GM19025 (cell line): ENCODE measurements around the gene TPGS2.
"Not testable (repeated sequence)": the region's sequence is repeated elsewhere in the genome, so short reads cannot be mapped to it uniquely, and the experiment has no call there.

Experiments used
- ATAC-seq: cut with Tn5 transposase; IDR thresholded peaks from one replicate; pipeline ENCODE4 v1.9.1; 2021; ENCODE audit warnings: mild to moderate bottlenecking, low read depth, moderate library complexity; ENCODE audit not compliant: unreplicated experiment

Gene TPGS2

GRCh38 chr18:36780748-36781147 lies 48.1 kb downstream of the TPGS2 start:
- no peak for ATAC-seq

- ATAC-seq: no peak
Observed at GRCh38 chr18:36777566-36777965, 51.2 kb downstream of the TPGS2 start.

GRCh38 chr18:36776650-36777049 lies 52.2 kb downstream of the TPGS2 start:
- no peak for ATAC-seq

- ATAC-seq: no peak
Observed at GRCh38 chr18:36775396-36775795, 53.4 kb downstream of the TPGS2 start.

GRCh38 chr18:36772241-36772723 lies 56.5 kb downstream of the TPGS2 start:
- no peak for ATAC-seq

GRCh38 chr18:36771245-36771644 lies 57.6 kb downstream of the TPGS2 start:
- no peak for ATAC-seq

GRCh38 chr18:36770315-36770946 lies 58.4 kb downstream of the TPGS2 start:
- ATAC-seq: no peak

GRCh38 chr18:36769611-36770314 lies 59.0 kb downstream of the TPGS2 start:
- no peak for ATAC-seq

GRCh38 chr18:36769172-36769571 lies 59.6 kb downstream of the TPGS2 start:
- ATAC-seq: no peak

- no peak for ATAC-seq
Observed at GRCh38 chr18:36766836-36767235, 62.0 kb downstream of the TPGS2 start.

GRCh38 chr18:36762965-36763364 lies 65.8 kb downstream of the TPGS2 start:
- not testable (repeated sequence) for ATAC-seq

- ATAC-seq: no peak
Observed at GRCh38 chr18:36762074-36762473, 66.7 kb downstream of the TPGS2 start.

- ATAC-seq: no peak
Observed at GRCh38 chr18:36761186-36761698, 67.6 kb downstream of the TPGS2 start.

- ATAC-seq: no peak
Observed at GRCh38 chr18:36760598-36760997, 68.2 kb downstream of the TPGS2 start.

GRCh38 chr18:36759167-36759776 lies 69.5 kb downstream of the TPGS2 start:
- no peak for ATAC-seq

GRCh38 chr18:36758623-36759022 lies 70.2 kb downstream of the TPGS2 start:
- no peak for ATAC-seq

GRCh38 chr18:36757991-36758390 lies 70.8 kb downstream of the TPGS2 start:
- ATAC-seq: no peak

- no peak for ATAC-seq
Observed at GRCh38 chr18:36757081-36757480, 71.7 kb downstream of the TPGS2 start.

GRCh38 chr18:36756242-36756641 lies 72.6 kb downstream of the TPGS2 start:
- ATAC-seq: no peak

- no peak for ATAC-seq
Observed at GRCh38 chr18:36752929-36753865, 75.6 kb downstream of the TPGS2 start.
